H1 (cell line): ENCODE measurements around the gene LLGL2.

Experiments used
- CHD2 ChIP-seq: IDR thresholded peaks from 2 replicates; pipeline ENCODE4 v1.6.1; 2012; ENCODE audit warnings: low read length, improper control_type of control experiment
- GABPA ChIP-seq: IDR thresholded peaks from 2 replicates; pipeline ENCODE4 v1.6.1; 2011; ENCODE audit warnings: mild to moderate bottlenecking, low read length, moderate library complexity, borderline replicate concordance; ENCODE audit not compliant: insufficient read depth
- KDM1A ChIP-seq: fragments of 200-600, 300-600 bp; sonication (generic); IDR thresholded peaks from 2 replicates; pipeline ENCODE4 v1.7.1; 2016; ENCODE audit warnings: mild to moderate bottlenecking, low read length, borderline replicate concordance
- KDM5A ChIP-seq: fragments of 200-600 bp; IDR thresholded peaks from 2 replicates; pipeline ENCODE4 v1.7.1; 2012; ENCODE audit warnings: mild to moderate bottlenecking, low read length, inconsistent platforms, mixed read lengths
- POLR2A ChIP-seq, 2 experiments: IDR thresholded peaks; 1 replicate in 1 of 2; 2 replicates in 1 of 2; pipeline ENCODE4 v1.6.1; 2011; ENCODE audit warnings: low read depth in 2 of 2, low read length in 2 of 2, mild to moderate bottlenecking in 2 of 2; ENCODE audit errors: control extremely low read depth in 1 of 2
- POLR2AphosphoS5 ChIP-seq: IDR thresholded peaks from 2 replicates; pipeline ENCODE4 v1.6.1; 2011; ENCODE audit warnings: low read depth, low read length
- RBBP5 ChIP-seq: IDR thresholded peaks from 2 replicates; pipeline ENCODE4 v1.7.1; 2012; ENCODE audit warnings: low read depth, mild to moderate bottlenecking, inconsistent platforms, low read length, moderate library complexity, borderline replicate concordance
- SIN3A ChIP-seq, 2 experiments: IDR thresholded peaks in 1 of 2; conservative IDR thresholded peaks in 1 of 2; 2 replicates each; pipeline ENCODE4 v1.6.1; 2011 to 2012; ENCODE audit warnings: low read length in 2 of 2, improper control_type of control experiment in 1 of 2, low read depth in 1 of 2, mild to moderate bottlenecking in 1 of 2
- TAF1 ChIP-seq: IDR thresholded peaks from 2 replicates; pipeline ENCODE4 v1.6.1; 2011; ENCODE audit warnings: mild to moderate bottlenecking, low read depth, low read length
- TF ChIP-seq, protein P1 (sequence below), 3 experiments: IDR thresholded peaks; 1 replicate in 2 of 3; 2 replicates in 1 of 3; pipeline versions ENCODE4 v1.5.1 to v1.6.1; 2011; ENCODE audit warnings: low read length in 3 of 3, mild to moderate bottlenecking in 3 of 3, inconsistent platforms in 2 of 3, low read depth in 1 of 3, moderate library complexity in 1 of 3; ENCODE audit not compliant: insufficient read depth in 1 of 3; ENCODE audit errors: control extremely low read depth in 1 of 3
- TF ChIP-seq, protein P2 (sequence below): IDR thresholded peaks from 2 replicates; pipeline ENCODE4 v1.6.1; 2012; ENCODE audit warnings: low read length, inconsistent platforms

DNA sequence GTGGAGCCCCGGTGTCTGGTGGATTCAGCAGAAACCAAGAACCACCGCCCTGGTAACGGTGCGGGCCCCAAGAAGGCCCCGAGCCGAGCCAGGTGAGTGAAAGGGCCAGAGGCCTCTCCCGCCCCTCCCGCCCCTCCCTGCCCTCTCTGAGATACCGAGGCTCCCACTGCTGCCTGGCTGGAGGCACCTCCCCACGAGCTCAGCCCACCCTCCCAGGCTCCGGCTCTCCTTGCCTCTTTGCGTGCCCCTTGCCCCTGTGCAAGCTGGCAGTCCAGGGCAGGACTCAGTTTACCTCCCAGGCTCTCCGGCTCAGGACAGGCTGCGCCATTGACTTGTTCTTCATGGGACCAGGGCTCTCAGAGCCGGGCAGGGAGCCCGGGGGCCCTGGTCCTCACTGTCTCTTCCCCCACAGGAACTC is 48.1 kb downstream of the LLGL2 start:
- TF ChIP-seq POLR2A (IDR thresholded peaks at IDR 0.05; ENCODE audit: control extremely low read depth in 1 of 2, low read depth in 2 of 2, low read length in 2 of 2) (no peak), TAF1 (no peak), CHD2 (no peak), KDM1A (no peak), POLR2AphosphoS5 (no peak), GABPA (no peak), RBBP5 (no peak), SIN3A (conservative IDR thresholded peaks at IDR 0.05 in 1 of 2, IDR thresholded peaks at IDR 0.05 in 1 of 2; ENCODE audit: low read depth in 1 of 2, low read length in 2 of 2) (no peak), KDM5A (no peak)
- TF ChIP-seq, protein P1, sequence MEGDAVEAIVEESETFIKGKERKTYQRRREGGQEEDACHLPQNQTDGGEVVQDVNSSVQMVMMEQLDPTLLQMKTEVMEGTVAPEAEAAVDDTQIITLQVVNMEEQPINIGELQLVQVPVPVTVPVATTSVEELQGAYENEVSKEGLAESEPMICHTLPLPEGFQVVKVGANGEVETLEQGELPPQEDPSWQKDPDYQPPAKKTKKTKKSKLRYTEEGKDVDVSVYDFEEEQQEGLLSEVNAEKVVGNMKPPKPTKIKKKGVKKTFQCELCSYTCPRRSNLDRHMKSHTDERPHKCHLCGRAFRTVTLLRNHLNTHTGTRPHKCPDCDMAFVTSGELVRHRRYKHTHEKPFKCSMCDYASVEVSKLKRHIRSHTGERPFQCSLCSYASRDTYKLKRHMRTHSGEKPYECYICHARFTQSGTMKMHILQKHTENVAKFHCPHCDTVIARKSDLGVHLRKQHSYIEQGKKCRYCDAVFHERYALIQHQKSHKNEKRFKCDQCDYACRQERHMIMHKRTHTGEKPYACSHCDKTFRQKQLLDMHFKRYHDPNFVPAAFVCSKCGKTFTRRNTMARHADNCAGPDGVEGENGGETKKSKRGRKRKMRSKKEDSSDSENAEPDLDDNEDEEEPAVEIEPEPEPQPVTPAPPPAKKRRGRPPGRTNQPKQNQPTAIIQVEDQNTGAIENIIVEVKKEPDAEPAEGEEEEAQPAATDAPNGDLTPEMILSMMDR (IDR thresholded peaks at IDR 0.05; ENCODE audit: control extremely low read depth in 1 of 3, insufficient read depth in 1 of 3, low read depth in 1 of 3, low read length in 3 of 3) = no peak
- TF ChIP-seq, protein P2, sequence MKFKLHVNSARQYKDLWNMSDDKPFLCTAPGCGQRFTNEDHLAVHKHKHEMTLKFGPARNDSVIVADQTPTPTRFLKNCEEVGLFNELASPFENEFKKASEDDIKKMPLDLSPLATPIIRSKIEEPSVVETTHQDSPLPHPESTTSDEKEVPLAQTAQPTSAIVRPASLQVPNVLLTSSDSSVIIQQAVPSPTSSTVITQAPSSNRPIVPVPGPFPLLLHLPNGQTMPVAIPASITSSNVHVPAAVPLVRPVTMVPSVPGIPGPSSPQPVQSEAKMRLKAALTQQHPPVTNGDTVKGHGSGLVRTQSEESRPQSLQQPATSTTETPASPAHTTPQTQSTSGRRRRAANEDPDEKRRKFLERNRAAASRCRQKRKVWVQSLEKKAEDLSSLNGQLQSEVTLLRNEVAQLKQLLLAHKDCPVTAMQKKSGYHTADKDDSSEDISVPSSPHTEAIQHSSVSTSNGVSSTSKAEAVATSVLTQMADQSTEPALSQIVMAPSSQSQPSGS = no peak
